Astrocyte (in vitro differentiated cells and primary cell): ENCODE measurements around the gene LASP1. TPM values are rescaled to one million over a fixed set of nuclear protein-coding genes. Genes with fewer than 3 reads are reported as not detected.
"Not testable (repeated sequence)": the region's sequence is repeated elsewhere in the genome, so short reads cannot be mapped to it uniquely, and the experiment has no call there.

Experiments used
- DNase-seq: peaks from one replicate; pipeline ENCODE4 v3.0.0-alpha.2; 2010; ENCODE audit warnings: low read depth
- FAIRE-seq: peaks from 2 replicates; lab custom pipeline; 2011; peaks lifted over from hg19 to GRCh38; lab: Jason Lieb, UNC
- H2AFZ ChIP-seq: 2 replicates; pipeline ENCODE4 v1.6.0; 2012; ENCODE audit warnings: low read depth, low read length, inconsistent platforms
- H3K27ac ChIP-seq: 2 replicates; pipeline ENCODE4 v1.5.1; 2011; ENCODE audit warnings: low read depth, low read length, inconsistent platforms
- H3K27me3 ChIP-seq: 2 replicates; pipeline ENCODE4 v1.6.0; 2011; ENCODE audit warnings: low read length, inconsistent platforms; ENCODE audit not compliant: insufficient read depth
- H3K36me3 ChIP-seq: 2 replicates; pipeline ENCODE4 v1.5.1; 2011; ENCODE audit warnings: low read length, inconsistent platforms; ENCODE audit not compliant: insufficient read depth
- H3K4me1 ChIP-seq: 2 replicates; pipeline ENCODE4 v1.5.1; 2011; ENCODE audit warnings: low read length, inconsistent platforms; ENCODE audit not compliant: insufficient read depth
- H3K4me2 ChIP-seq: 2 replicates; pipeline ENCODE4 v1.6.0; 2012; ENCODE audit warnings: low read length, inconsistent platforms
- H3K4me3 ChIP-seq: 2 replicates; pipeline ENCODE4 v1.5.1; 2011; ENCODE audit warnings: low read depth, mild to moderate bottlenecking, low read length, inconsistent platforms; ENCODE audit not compliant: insufficient read depth
- H3K79me2 ChIP-seq: 2 replicates; pipeline ENCODE4 v1.6.0; 2012; ENCODE audit warnings: mild to moderate bottlenecking, low read length, inconsistent platforms; ENCODE audit not compliant: insufficient read depth
- H3K9ac ChIP-seq: 2 replicates; pipeline ENCODE4 v1.6.0; 2012; ENCODE audit warnings: mild to moderate bottlenecking, low read length, inconsistent platforms
- H3K9me3 ChIP-seq: 2 replicates; pipeline ENCODE4 v1.5.1; 2012; ENCODE audit warnings: low read depth, mild to moderate bottlenecking, low read length, inconsistent platforms; ENCODE audit not compliant: insufficient read depth
- H4K20me1 ChIP-seq: 2 replicates; pipeline ENCODE4 v1.6.0; 2012; ENCODE audit warnings: low read length, inconsistent platforms; ENCODE audit not compliant: insufficient read depth
- H3K27ac Mint-ChIP-seq: one replicate; pipeline ENCODE4 v1.8.0; 2021; ENCODE audit warnings: mild to moderate bottlenecking, mixed read lengths; ENCODE audit not compliant: unreplicated experiment
- H3K27me3 Mint-ChIP-seq: one replicate; pipeline ENCODE4 v1.8.0; 2021; ENCODE audit warnings: low read depth, mixed read lengths; ENCODE audit not compliant: unreplicated experiment
- H3K36me3 Mint-ChIP-seq: one replicate; pipeline ENCODE4 v1.8.0; 2021; ENCODE audit warnings: low read depth, mixed read lengths; ENCODE audit not compliant: unreplicated experiment
- H3K4me1 Mint-ChIP-seq: one replicate; pipeline ENCODE4 v1.8.0; 2021; ENCODE audit warnings: low read depth, mixed read lengths; ENCODE audit not compliant: unreplicated experiment
- H3K4me3 Mint-ChIP-seq: one replicate; pipeline ENCODE4 v1.8.0; 2021; ENCODE audit warnings: mild to moderate bottlenecking, moderate library complexity, mixed read lengths; ENCODE audit not compliant: unreplicated experiment
- H3K9me3 Mint-ChIP-seq: one replicate; pipeline ENCODE4 v1.8.0; 2021; ENCODE audit warnings: mild to moderate bottlenecking, mixed read lengths; ENCODE audit not compliant: unreplicated experiment
- CTCF ChIP-seq: IDR thresholded peaks from 2 replicates; pipeline ENCODE4 v1.5.1; 2011; ENCODE audit warnings: low read depth, mild to moderate bottlenecking, inconsistent platforms, low read length, moderate library complexity; ENCODE audit not compliant: insufficient read depth
- EZH2 ChIP-seq: IDR thresholded peaks from 2 replicates; pipeline ENCODE4 v1.6.1; 2012; ENCODE audit warnings: mild to moderate bottlenecking, low read length, inconsistent platforms; ENCODE audit not compliant: insufficient read depth
- total RNA-seq: library from RNA; stranded (reverse); gene quantifications from 2 replicates; pipeline ENCODE4 v1.2.1, GENCODE V29; 2021

LASP1 gene
- total RNA-seq, 1 donor from 2014 or later, result 421 TPM

- H3K79me2 ChIP-seq, result no peaks in the 10 kb centered on the region
- H2AFZ ChIP-seq, result no peak within 1 kb of the TSS
- Mint-ChIP-seq H3K4me1 (peaks cover 37% of the 10 kb centered on the region), H3K27ac (peak within 1 kb of the TSS; percentile 44), H3K9me3 (no peaks in the 10 kb centered on the region), H3K4me3 (peak within 1 kb of the TSS; percentile 34), H3K36me3 (peaks cover 4% of the 10 kb centered on the region), H3K27me3 (no peaks in the 10 kb centered on the region)
- FAIRE-seq, result no peak
- H3K4me2 ChIP-seq, result peak within 1 kb of the TSS; percentile 60
- peak within 1 kb of the TSS; percentile 8 for H3K9ac ChIP-seq
- H3K27ac ChIP-seq, result no peak within 1 kb of the TSS
- DNase-seq, result peak; percentile 40
- TF ChIP-seq EZH2 (no peak), CTCF (no peak)
- peaks cover 2% of the 10 kb centered on the region for H3K36me3 ChIP-seq
- peaks cover 26% of the 10 kb centered on the region for H4K20me1 ChIP-seq
- H3K4me1 ChIP-seq, result peaks cover 6% of the 10 kb centered on the region
- no peak within 1 kb of the TSS for H3K4me3 ChIP-seq
- no peaks in the 10 kb centered on the region for H3K27me3 ChIP-seq
- H3K9me3 ChIP-seq, result no peaks in the 10 kb centered on the region
These were observed 55.6 kb downstream of the LASP1 start, which contains the start of gene LASP1NB for GRCh38 chr17:38925263-38925995. Gene LASP1NB, plus strand, starts transcription at chr17:38925614.

- no peaks in the 10 kb centered on the region for H3K27me3 Mint-ChIP-seq
- Histone ChIP-seq H3K79me2 (no peaks in the 10 kb centered on the region), H3K9me3 (no peaks in the 10 kb centered on the region), H3K27ac (no peak overlapping the region), H3K4me2 (no peak overlapping the region), H3K27me3 (no peaks in the 10 kb centered on the region), H3K9ac (no peak overlapping the region), H3K36me3 (no peaks in the 10 kb centered on the region), H3K4me3 (no peak overlapping the region), H3K4me1 (peaks cover 6% of the 10 kb centered on the region), H4K20me1 (peaks cover 19% of the 10 kb centered on the region), H2AFZ (no peak overlapping the region)
- peaks cover 30% of the 10 kb centered on the region for H3K4me1 Mint-ChIP-seq
- TF ChIP-seq CTCF (no peak), EZH2 (no peak)
- peak overlapping the region; percentile 44 for H3K27ac Mint-ChIP-seq
- H3K36me3 Mint-ChIP-seq, result no peaks in the 10 kb centered on the region
- no peak for FAIRE-seq
- peak; percentile 57 for DNase-seq
- no peak overlapping the region for H3K4me3 Mint-ChIP-seq
- peaks cover 3% of the 10 kb centered on the region for H3K9me3 Mint-ChIP-seq
These were observed 56.6 kb downstream of the LASP1 start for GRCh38 chr17:38926293-38927070.

- not testable (repeated sequence) for H3K9ac ChIP-seq, H3K36me3 Mint-ChIP-seq, H3K9me3 Mint-ChIP-seq, H3K27ac Mint-ChIP-seq, H3K4me1 ChIP-seq, H3K4me3 Mint-ChIP-seq, H3K27me3 ChIP-seq, DNase-seq, FAIRE-seq, H3K27ac ChIP-seq, H3K9me3 ChIP-seq, H3K4me3 ChIP-seq, H3K79me2 ChIP-seq, H3K4me2 ChIP-seq, H4K20me1 ChIP-seq, H3K36me3 ChIP-seq, H2AFZ ChIP-seq, H3K27me3 Mint-ChIP-seq
- H3K4me1 Mint-ChIP-seq, result peaks cover 14% of the 10 kb centered on the region
These were observed 60.9 kb downstream of the LASP1 start for GRCh38 chr17:38930782-38931181.

- not testable (repeated sequence) for H4K20me1 ChIP-seq, FAIRE-seq, H3K27me3 Mint-ChIP-seq, H3K27ac Mint-ChIP-seq, H3K36me3 ChIP-seq, H3K27me3 ChIP-seq, H3K4me2 ChIP-seq, H3K27ac ChIP-seq, DNase-seq, H3K4me3 Mint-ChIP-seq, H3K9ac ChIP-seq, H3K36me3 Mint-ChIP-seq, H3K9me3 Mint-ChIP-seq, H2AFZ ChIP-seq, H3K9me3 ChIP-seq, H3K4me1 Mint-ChIP-seq, H3K79me2 ChIP-seq, H3K4me3 ChIP-seq, H3K4me1 ChIP-seq
These were observed 64.1 kb downstream of the LASP1 start for GRCh38 chr17:38933962-38934361.
